Activated T-cell treated with anti-CD3 and anti-CD28 coated beads for 4 hours (primary cell): ENCODE measurements around the gene RING1.

Experiments used
- DNase-seq: peaks from one replicate; pipeline ENCODE4 v3.0.0-alpha.2; 2020

The RING1 gene

GRCh38 chr6:33208091-33208967 lies at the start of gene RING1:
TSS of gene RING1 (plus strand) at chr6:33208500. CDS start at chr6:33208823, 323 bp downstream.
- peak; percentile 84 for DNase-seq

- no peak for DNase-seq
These were observed 48.2 kb upstream of the RING1 start for GRCh38 chr6:33160096-33160495.

- DNase-seq, result no peak
These were observed 47.5 kb upstream of the RING1 start for GRCh38 chr6:33160728-33161344.

- DNase-seq, result peak; percentile 77
These were observed 46.7 kb upstream of the RING1 start for GRCh38 chr6:33161354-33162331.

GRCh38 chr6:33163540-33163939 lies 44.8 kb upstream of the RING1 start:
- no peak for DNase-seq

GRCh38 chr6:33164176-33164575 lies 44.1 kb upstream of the RING1 start:
- no peak for DNase-seq

GRCh38 chr6:33164665-33165373 lies 43.5 kb upstream of the RING1 start:
- no peak for DNase-seq

DNA sequence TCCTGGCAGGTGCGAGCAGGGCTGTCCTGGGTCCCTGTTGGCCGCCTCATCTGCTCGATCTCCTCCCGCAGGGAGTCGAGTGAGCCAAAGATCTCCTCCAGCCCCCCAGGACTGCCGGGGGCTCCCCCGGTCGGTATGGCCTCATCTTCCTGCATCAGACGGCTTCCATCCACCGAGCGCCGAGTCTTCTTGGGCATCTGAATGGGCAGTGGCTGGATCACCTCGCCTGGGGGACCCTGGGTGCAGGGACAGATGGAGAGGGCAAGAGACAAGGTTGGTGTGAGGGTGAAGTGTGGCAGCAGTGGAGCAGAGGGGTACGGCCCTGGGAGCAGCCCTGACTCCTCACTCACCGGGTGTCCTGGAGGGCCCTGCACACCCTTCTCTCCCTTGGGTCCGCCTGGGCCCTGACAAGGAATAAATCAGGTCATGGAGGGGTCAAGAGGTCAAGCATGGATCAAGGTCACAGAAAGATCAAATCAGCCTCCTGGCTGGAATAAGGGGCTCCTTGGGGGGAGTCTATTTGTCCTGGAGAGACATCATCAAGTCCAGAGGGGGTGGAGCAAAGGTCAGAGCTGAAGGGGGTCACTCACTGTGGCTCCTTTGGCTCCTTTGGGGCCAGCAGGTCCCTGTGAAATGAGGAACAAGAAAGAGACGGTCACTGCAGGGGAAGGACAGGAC lies 42.6 kb upstream of the RING1 start:
- DNase-seq, result no peak

DNA sequence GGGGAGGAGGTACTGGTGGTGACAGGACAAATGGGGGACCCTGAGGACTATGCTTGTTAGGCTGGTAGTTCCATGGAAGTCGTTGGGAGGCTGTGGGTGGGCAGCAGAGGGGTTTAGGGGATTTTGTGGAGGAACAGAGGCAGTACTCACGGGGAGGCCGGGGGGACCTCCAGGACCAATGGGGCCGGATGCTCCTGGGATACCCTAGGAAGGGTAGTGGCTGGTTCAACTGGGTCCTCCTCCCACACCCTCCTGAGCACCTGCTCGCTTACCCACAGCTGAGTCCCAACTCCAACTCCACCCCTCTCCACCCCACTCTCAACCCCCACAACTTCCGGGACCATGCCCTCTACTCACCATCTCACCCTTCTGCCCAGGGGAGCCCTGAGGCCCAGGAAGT lies 41.9 kb upstream of the RING1 start:
- DNase-seq, result no peak

DNA sequence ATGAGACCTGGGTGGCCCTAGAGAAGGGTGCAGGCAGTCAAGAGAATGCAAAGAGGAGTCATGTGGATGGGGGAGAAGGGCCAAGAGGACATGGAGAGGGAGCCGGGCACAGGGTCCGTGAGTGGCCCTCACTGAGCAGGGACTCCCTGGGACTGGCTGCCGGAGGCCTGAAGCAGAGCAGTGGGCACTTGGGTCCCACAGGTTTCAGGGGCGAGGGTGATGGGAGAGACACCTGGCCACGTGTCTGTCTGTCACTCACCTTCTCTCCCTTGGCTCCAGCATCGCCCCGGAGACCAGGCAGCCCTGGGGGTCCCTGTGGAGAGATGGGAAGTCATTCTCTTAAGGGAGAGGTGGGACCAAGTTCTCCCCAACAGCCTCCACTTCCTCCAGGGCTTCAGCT lies 41.5 kb upstream of the RING1 start:
- DNase-seq, result no peak

DNA sequence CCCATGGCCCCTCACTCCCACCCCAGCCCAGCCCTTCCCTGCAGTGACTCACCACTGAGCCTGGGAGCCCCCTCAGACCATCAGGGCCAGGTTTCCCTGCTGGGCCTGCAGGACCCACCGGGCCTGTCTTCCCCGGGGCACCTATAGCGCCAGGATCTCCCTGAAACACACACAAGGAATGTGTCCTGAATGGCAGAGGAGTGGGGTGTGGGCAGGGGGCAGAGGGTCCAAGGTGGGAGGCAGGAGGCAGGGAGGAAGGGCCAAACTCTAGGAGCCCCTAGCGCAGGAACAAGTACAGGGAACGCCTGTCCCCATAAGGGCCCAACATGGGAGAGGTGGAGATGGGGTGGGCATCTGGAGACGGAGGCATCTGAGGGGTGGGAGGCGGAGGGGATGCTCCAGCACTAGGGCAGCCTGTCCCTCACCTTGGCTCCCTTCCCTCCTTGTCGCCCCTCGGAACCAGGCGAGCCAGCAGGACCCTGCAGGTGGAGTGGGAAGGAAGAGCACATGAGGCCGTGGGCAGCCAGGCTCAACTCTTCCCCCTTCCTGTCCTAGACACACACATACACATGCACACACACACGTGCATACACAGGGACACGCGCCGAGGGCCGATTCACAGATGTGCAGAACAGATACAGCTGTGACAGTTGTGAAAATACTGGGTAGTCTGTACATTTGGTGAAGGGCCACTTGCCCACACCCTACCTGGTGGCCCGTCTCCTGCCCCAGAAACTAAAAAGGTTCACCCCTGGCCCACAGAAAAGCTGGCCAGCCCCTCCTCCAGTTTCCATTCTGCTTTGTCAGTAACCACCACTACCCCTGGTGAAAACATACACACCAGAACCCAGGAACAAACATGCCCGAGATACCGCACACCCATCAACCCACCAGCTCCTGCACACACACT lies 40.7 kb upstream of the RING1 start:
- no peak for DNase-seq

DNA sequence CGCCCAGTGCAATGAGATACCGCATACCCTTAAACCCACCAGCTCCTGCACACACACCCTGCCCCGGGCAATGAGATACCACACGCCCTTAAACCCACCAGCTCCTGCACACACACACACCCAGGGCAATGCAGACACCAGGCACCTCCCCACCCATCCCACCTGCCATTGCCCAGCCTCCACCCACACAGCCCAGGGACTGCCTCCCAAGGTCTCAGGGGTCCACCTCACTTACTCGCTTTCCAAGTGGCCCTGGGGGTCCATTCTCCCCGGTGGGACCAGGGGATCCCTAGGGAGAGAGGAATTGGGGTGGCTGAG lies 40.1 kb upstream of the RING1 start:
- DNase-seq, result no peak

DNA sequence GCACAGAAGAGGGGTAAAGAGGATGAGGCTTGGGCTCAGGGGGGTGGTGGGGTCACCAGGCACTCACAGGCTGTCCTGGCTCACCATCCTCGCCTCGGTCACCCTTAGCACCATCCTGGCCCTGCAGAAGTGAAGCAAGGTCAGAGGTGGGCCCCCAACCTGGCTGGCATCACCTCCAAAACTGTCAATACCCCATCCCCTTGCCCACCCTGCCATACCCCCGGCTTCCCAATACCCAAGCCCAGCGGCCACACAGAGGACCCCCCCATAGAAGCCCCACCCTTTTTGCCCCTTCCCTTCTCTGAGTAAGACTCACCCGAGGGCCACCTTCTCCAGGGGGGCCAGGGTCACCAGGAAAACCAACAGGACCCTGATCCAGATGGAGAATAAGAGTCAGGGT lies 39.7 kb upstream of the RING1 start:
- DNase-seq, result no peak

- no peak for DNase-seq
These were observed 38.8 kb upstream of the RING1 start for GRCh38 chr6:33169291-33170175.

GRCh38 chr6:33170176-33171015 lies 37.9 kb upstream of the RING1 start:
- DNase-seq, result no peak

DNA sequence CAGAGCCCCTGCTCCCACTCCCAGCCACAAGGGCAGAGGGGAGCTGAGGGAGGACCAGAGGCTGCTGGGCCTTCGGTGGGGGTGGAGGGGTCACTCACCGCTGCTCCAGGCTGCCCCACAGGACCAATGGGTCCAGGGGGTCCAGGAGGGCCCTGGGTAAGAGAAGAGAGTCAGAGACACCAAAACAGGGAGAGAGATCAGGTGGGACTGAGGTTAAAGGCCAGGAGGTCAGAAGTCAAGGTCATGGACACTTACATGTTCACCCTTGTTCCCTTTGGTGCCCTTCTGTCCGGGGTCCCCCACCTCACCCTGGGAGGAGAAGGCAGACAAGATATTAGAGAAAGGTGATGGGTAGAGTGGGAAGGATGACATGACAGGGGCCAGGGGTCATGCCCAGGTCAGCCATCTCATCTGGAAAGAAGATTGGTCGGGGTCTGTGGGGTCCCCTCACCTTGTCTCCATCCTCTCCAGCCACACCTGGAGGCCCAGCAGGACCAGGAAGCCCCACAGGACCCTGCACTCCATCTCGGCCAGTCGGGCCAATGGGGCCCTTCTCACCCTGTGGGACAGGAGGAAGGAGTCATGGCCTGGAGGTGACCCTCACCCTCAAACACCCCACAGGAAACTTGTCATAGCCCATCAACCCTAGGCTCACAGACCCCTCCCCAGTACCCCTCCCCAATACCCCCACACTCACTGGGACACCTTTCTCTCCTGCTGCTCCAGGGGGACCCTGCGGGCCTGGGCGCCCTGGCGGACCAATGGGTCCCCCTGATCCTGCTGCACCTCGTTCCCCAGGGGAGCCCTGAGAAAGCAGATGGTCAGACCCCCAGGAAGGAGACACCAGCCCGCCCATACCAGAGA lies 37.1 kb upstream of the RING1 start:
- DNase-seq, result no peak

DNA sequence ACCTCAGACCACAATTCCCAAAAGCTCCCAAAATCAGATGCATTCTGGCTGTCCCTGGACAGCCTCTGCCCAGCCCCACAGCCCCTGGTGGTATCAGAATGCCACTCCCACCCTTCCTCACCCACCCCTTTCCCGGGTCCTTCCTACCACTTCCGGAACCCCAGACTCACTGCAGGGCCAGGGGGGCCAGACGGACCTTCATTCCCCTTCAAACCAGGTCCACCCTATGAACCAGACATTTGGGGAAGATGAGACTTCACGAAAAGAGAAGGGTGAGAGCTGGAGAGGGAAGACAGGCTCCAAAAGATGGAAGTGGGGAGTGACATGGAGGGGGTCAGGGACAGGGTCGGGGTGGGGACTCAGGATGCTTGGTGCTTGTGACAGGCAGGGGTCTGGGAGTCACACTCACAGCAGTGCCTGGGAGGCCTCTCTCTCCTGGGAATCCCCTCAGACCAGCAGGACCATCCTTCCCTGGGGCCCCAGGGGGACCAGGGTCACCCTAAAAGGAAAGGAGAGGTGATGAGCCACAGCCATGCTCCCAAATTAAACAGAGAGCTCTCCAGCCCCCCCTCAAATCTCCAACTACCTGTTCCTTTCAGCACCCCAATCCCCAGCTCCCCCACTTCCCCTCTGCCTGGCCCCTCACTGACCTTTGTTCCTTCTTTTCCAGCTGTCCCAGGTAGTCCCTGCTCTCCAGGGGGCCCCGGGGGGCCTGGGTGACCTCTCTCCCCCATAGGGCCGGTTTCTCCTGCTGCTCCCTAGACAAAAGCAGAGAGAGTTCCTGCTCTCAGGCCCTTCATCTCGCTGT lies 36.2 kb upstream of the RING1 start:
- DNase-seq, result no peak
